T1000 (cell line): ENCODE results near the gene TUBA4B.
A peak's percentile ranks its signal among the peaks of the same experiment; 100 is the strongest.
"Not testable (repeated sequence)": the region's sequence is repeated elsewhere in the genome, so short reads cannot be mapped to it uniquely, and the experiment has no call there.

ENCODE experiments used
- DNase-seq: peaks from one replicate; lab custom pipeline; 2025; ENCODE audit warnings: mixed read lengths; lab: John Stamatoyannopoulos, UW

The TUBA4B gene

GRCh38 chr2:219277703-219278654, 24.9 kb downstream of the TUBA4B start:
- DNase-seq, result peak; percentile 43

- DNase-seq, result no peak
Observed at GRCh38 chr2:219278655-219279150, 25.7 kb downstream of the TUBA4B start.

GRCh38 chr2:219279151-219279915, 26.3 kb downstream of the TUBA4B start, which contains the start of gene DNAJB2:
TSS of gene DNAJB2 (plus strand) at chr2:219279366. CDS start at chr2:219279834, 468 bp downstream.
- peak; percentile 98 for DNase-seq

- no peak for DNase-seq
Observed at GRCh38 chr2:219279916-219280516, 27.0 kb downstream of the TUBA4B start.

GRCh38 chr2:219280651-219281050, 27.6 kb downstream of the TUBA4B start:
- DNase-seq, result no peak

GRCh38 chr2:219281588-219281987, 28.5 kb downstream of the TUBA4B start:
- DNase-seq, result no peak

GRCh38 chr2:219282375-219282774, 29.3 kb downstream of the TUBA4B start:
- DNase-seq, result no peak

GRCh38 chr2:219282943-219283581, 30.0 kb downstream of the TUBA4B start:
- DNase-seq, result no peak

GRCh38 chr2:219284501-219285372, 31.7 kb downstream of the TUBA4B start:
- no peak for DNase-seq

- no peak for DNase-seq
Observed at GRCh38 chr2:219285373-219285735, 32.3 kb downstream of the TUBA4B start.

GRCh38 chr2:219285894-219286425, 32.9 kb downstream of the TUBA4B start:
- no peak for DNase-seq

- no peak for DNase-seq
Observed at GRCh38 chr2:219286436-219287115, 33.5 kb downstream of the TUBA4B start.

- not testable (repeated sequence) for DNase-seq
Observed at GRCh38 chr2:219287116-219287440, 34.0 kb downstream of the TUBA4B start.

GRCh38 chr2:219287580-219288265, 34.7 kb downstream of the TUBA4B start:
- no peak for DNase-seq

- no peak for DNase-seq
Observed at GRCh38 chr2:219289195-219289536, 36.1 kb downstream of the TUBA4B start.

- DNase-seq, result peak; percentile 79
Observed at GRCh38 chr2:219289537-219290361, 36.7 kb downstream of the TUBA4B start.

GRCh38 chr2:219290381-219291171, 37.5 kb downstream of the TUBA4B start:
- no peak for DNase-seq

GRCh38 chr2:219291394-219291793, 38.4 kb downstream of the TUBA4B start:
- no peak for DNase-seq
